Endothelial cell of umbilical vein (primary cell): ENCODE measurements around the gene SSRP1. TPM values are rescaled to one million over a fixed set of nuclear protein-coding genes. Genes with fewer than 3 reads are reported as not detected.

Source experiments
- BruUV-seq: library from RNA; stranded (reverse); fragments of 400-500 nt; replicated peaks from 2 replicates; lab custom pipeline; 2021; lab: Mats Ljungman, UMichigan
- CTCF ChIA-PET: fragments of 300-600, 350-600 bp; sonication (Branson Sonifier 250); formaldehyde crosslinking; loops from one replicate; lab custom pipeline; 2021; ENCODE audit warnings: antibody characterized with exemption, inconsistent platforms; lab: Charles Lee
- POLR2A ChIA-PET: fragments of 300-600, 350-600 bp; sonication (Branson Sonifier 250); formaldehyde crosslinking; loops from one replicate; lab custom pipeline; 2021; ENCODE audit warnings: antibody characterized with exemption, inconsistent platforms; lab: Charles Lee
- DNase-seq: peaks from one replicate; pipeline ENCODE4 v3.0.0-alpha.2; 2011; ENCODE audit warnings: low read depth, low spot score
- FAIRE-seq: peaks from 2 replicates; lab custom pipeline; 2011; peaks lifted over from hg19 to GRCh38; lab: Jason Lieb, UNC
- H2AFZ ChIP-seq: 2 replicates; pipeline ENCODE4 v1.6.0; 2012; ENCODE audit warnings: low read depth, low read length, control low read depth, inconsistent platforms
- H3K27ac ChIP-seq: 2 replicates; pipeline ENCODE4 v1.5.1; 2011; ENCODE audit warnings: low read depth, mild to moderate bottlenecking, control low read depth, low read length, moderate library complexity; ENCODE audit not compliant: insufficient read depth
- H3K27me3 ChIP-seq, 2 experiments: 2 replicates each; pipeline versions ENCODE4 v1.6.0 to v1.6.1; 2011; ENCODE audit warnings: low read length in 2 of 2, mixed read lengths in 1 of 2; ENCODE audit not compliant: control insufficient read depth in 2 of 2, insufficient read depth in 2 of 2
- H3K36me3 ChIP-seq, 2 experiments: 2 replicates in 1 of 2; 3 replicates in 1 of 2; pipeline ENCODE4 v1.5.1; 2011; ENCODE audit warnings: low read length in 2 of 2, mild to moderate bottlenecking in 1 of 2, moderate library complexity in 1 of 2; ENCODE audit not compliant: control insufficient read depth in 2 of 2, insufficient read depth in 2 of 2; ENCODE audit errors: extremely low read depth in 1 of 2
- H3K4me1 ChIP-seq: 3 replicates; pipeline ENCODE4 v1.5.1; 2011; ENCODE audit warnings: mild to moderate bottlenecking, low read length; ENCODE audit not compliant: control insufficient read depth, insufficient read depth; ENCODE audit errors: extremely low read depth
- H3K4me2 ChIP-seq: 2 replicates; pipeline ENCODE4 v1.6.1; 2011; ENCODE audit warnings: low read length, control low read depth, mixed read lengths; ENCODE audit not compliant: insufficient read depth
- H3K4me3 ChIP-seq, 3 experiments: fragments of 200-600 bp in 1 of 3; sonication (generic), shearing (Covaris generic) in 1 of 3; replicated peaks in 1 of 3; 2 replicates each; pipeline ENCODE4 v1.5.1; 2011 to 2016; ENCODE audit warnings: control low read depth in 3 of 3, low read length in 3 of 3, mild to moderate bottlenecking in 2 of 3, inconsistent platforms in 1 of 3, low read depth in 1 of 3, moderate library complexity in 1 of 3; ENCODE audit not compliant: insufficient read depth in 1 of 3
- H3K79me2 ChIP-seq: 2 replicates; pipeline ENCODE4 v1.6.0; 2012; ENCODE audit warnings: low read length, inconsistent platforms; ENCODE audit not compliant: control insufficient read depth, insufficient read depth
- H3K9ac ChIP-seq: replicated peaks from 2 replicates; pipeline ENCODE3; 2011; ENCODE audit warnings: low read length, control low read depth; ENCODE audit not compliant: insufficient read depth; ENCODE audit errors: extremely low read depth
- H3K9me1 ChIP-seq: replicated peaks from 3 replicates; pipeline ENCODE4 v1.6.0; 2011; ENCODE audit warnings: mild to moderate bottlenecking, low read length; ENCODE audit not compliant: control insufficient read depth, insufficient read depth; ENCODE audit errors: extremely low read depth
- H3K9me3 ChIP-seq: replicated peaks from 2 replicates; pipeline ENCODE4 v1.5.1; 2012; ENCODE audit warnings: low read length, inconsistent platforms; ENCODE audit not compliant: control insufficient read depth, insufficient read depth
- H4K20me1 ChIP-seq: replicated peaks from 2 replicates; pipeline ENCODE3; 2011; ENCODE audit warnings: mild to moderate bottlenecking, low read length; ENCODE audit not compliant: control insufficient read depth, insufficient read depth; ENCODE audit errors: extremely low read depth
- CTCF ChIP-seq, 2 donors: IDR thresholded peaks; 1 replicate in 1 of 2; 2 replicates in 1 of 2; pipeline ENCODE4 v1.5.1; 2011; ENCODE audit warnings: low read length in 2 of 2, mild to moderate bottlenecking in 2 of 2, moderate library complexity in 2 of 2, control low read depth in 1 of 2, inconsistent platforms in 1 of 2, low read depth in 1 of 2; ENCODE audit not compliant: insufficient read depth in 1 of 2; ENCODE audit errors: extremely low read depth in 1 of 2
- EZH2 ChIP-seq: IDR thresholded peaks from 2 replicates; pipeline ENCODE4 v1.6.1; 2012; ENCODE audit warnings: borderline replicate concordance, low read depth, mild to moderate bottlenecking, moderate library complexity, low read length, inconsistent platforms; ENCODE audit not compliant: severe bottlenecking
- FOS ChIP-seq: IDR thresholded peaks from 2 replicates; pipeline ENCODE4 v1.6.1; 2011; ENCODE audit warnings: mild to moderate bottlenecking, low read length, moderate library complexity, borderline replicate concordance; ENCODE audit not compliant: insufficient read depth
- GATA2 ChIP-seq: IDR thresholded peaks from 2 replicates; pipeline ENCODE4 v1.7.0; 2011; ENCODE audit warnings: low read depth, mild to moderate bottlenecking, moderate library complexity, mixed read lengths, low read length; ENCODE audit not compliant: insufficient read length, insufficient read depth
- JUN ChIP-seq: IDR thresholded peaks from 2 replicates; pipeline ENCODE4 v1.6.1; 2011; ENCODE audit warnings: borderline replicate concordance, low read depth; ENCODE audit not compliant: insufficient read length, insufficient read depth
- MAX ChIP-seq: IDR thresholded peaks from 2 replicates; pipeline ENCODE4 v1.6.1; 2011; ENCODE audit not compliant: insufficient read depth, insufficient read length
- MYC ChIP-seq: IDR thresholded peaks from one replicate; pipeline ENCODE4 v1.6.1; 2011; ENCODE audit warnings: mild to moderate bottlenecking, low read depth, low read length
- POLR2A ChIP-seq: IDR thresholded peaks from 2 replicates; pipeline ENCODE4 v1.6.1; 2012; ENCODE audit warnings: low read depth, mild to moderate bottlenecking, control low read depth, low read length
- POLR2AphosphoS5 ChIP-seq: IDR thresholded peaks from 2 replicates; pipeline ENCODE4 v1.6.1; 2012; ENCODE audit warnings: low read depth, mild to moderate bottlenecking, control low read depth, low read length, moderate library complexity; ENCODE audit not compliant: insufficient read depth
- dilution Hi-C: fragments of 300-500 bp; cut with MboI; formaldehyde crosslinking; loops from one replicate; pipeline ENCODE4 v1.15.0; 2019; ENCODE audit warnings: low sequenced_read_pairs; ENCODE audit not compliant: extremely low pct_ligation_motif_present
- intact Hi-C: fragments of 100-400 bp; cut with micrococcal nuclease; formaldehyde crosslinking; loops from one replicate; pipeline ENCODE4 v1.10.0; 2022
- polyA plus RNA-seq, 4 experiments: library from polyadenylated mRNA; depleted of rRNA in 3 of 4; stranded (reverse) in 3 of 4; unstranded in 1 of 4; fragments of >200 nt; gene quantifications; 2 replicates each; pipeline versions ENCODE4 v1.2.1 to v1.2.3, GENCODE V29; 2011 to 2012; ENCODE audit warnings: missing spikeins in 1 of 4
- total RNA-seq: library from RNA; stranded (reverse); gene quantifications from 2 replicates; pipeline ENCODE4 v1.2.3, GENCODE V29; 2021

SSRP1 gene
- total and polyA plus RNA-seq, 2 donors (not counting 3 experiments of a cell fraction or from before 2014, with no cell fraction given), result 130 to 146 TPM

- FAIRE-seq, result no peak
These were observed 23.3 kb upstream of the SSRP1 start for GRCh38 chr11:57358991-57359390.

More at GRCh38 chr11:57358991-57359390, 23.3 kb upstream of the SSRP1 start:
- dilution Hi-C loops (no loop called here), intact Hi-C loops (no loop called here)
- no peak overlapping the region for H2AFZ ChIP-seq
- no peak overlapping the region for H3K4me2 ChIP-seq
- H3K9me3 ChIP-seq, result no peaks in the 10 kb centered on the region
- TF ChIP-seq JUN (no peak), POLR2AphosphoS5 (no peak), POLR2A (no peak), FOS (no peak), MAX (no peak), EZH2 (no peak), MYC (no peak), GATA2 (no peak), CTCF (IDR thresholded peaks at IDR 0.05; ENCODE audit: extremely low read depth in 1 of 2, insufficient read depth in 1 of 2, low read depth in 1 of 2, low read length in 2 of 2) (no peak)
- H3K27me3 ChIP-seq, result peaks cover 0 to 5% of the 10 kb centered on the region in 2 experiments
- no peak overlapping the region for H3K9ac ChIP-seq
- H4K20me1 ChIP-seq, result no peaks in the 10 kb centered on the region
- ChIA-PET CTCF (interaction anchor here (1.1 to 2.7 kb wide), 4 partner anchors 9 to 100 kb away, joined by 3 to 13 read pairs (median 4); no protein-coding TSS in a partner anchor), POLR2A (no interaction called here)
- no peaks in the 10 kb centered on the region for H3K36me3 ChIP-seq
- no TSS peak for BruUV-seq
- no peak for DNase-seq
- no peaks in the 10 kb centered on the region for H3K9me1 ChIP-seq
- no peaks in the 10 kb centered on the region for H3K4me1 ChIP-seq
- H3K4me3 ChIP-seq, result no peak overlapping the region
- no peak overlapping the region for H3K27ac ChIP-seq
- no peaks in the 10 kb centered on the region for H3K79me2 ChIP-seq
